ENCODE results near the gene ADARB2. TPM values are rescaled to one million over a fixed set of nuclear protein-coding genes. Genes with fewer than 3 reads are reported as not detected.

ADARB2 gene
- total RNA-seq, 1 donor from 2014 or later = 1.2 TPM

- no peak overlapping the region for H3K27ac ChIP-seq
- intact Hi-C loops (cut with DNase I) = no loop called here
- ATAC-seq = no peak
- no peak for DNase-seq
- H3K4me1 ChIP-seq = no peaks in the 10 kb centered on the region
- H3K4me3 ChIP-seq = no peak overlapping the region
- H3K36me3 ChIP-seq = no peaks in the 10 kb centered on the region
- no peaks in the 10 kb centered on the region for H3K27me3 ChIP-seq
- no peaks in the 10 kb centered on the region for H3K9me3 ChIP-seq
- TF ChIP-seq, protein P1, sequence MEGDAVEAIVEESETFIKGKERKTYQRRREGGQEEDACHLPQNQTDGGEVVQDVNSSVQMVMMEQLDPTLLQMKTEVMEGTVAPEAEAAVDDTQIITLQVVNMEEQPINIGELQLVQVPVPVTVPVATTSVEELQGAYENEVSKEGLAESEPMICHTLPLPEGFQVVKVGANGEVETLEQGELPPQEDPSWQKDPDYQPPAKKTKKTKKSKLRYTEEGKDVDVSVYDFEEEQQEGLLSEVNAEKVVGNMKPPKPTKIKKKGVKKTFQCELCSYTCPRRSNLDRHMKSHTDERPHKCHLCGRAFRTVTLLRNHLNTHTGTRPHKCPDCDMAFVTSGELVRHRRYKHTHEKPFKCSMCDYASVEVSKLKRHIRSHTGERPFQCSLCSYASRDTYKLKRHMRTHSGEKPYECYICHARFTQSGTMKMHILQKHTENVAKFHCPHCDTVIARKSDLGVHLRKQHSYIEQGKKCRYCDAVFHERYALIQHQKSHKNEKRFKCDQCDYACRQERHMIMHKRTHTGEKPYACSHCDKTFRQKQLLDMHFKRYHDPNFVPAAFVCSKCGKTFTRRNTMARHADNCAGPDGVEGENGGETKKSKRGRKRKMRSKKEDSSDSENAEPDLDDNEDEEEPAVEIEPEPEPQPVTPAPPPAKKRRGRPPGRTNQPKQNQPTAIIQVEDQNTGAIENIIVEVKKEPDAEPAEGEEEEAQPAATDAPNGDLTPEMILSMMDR (IDR thresholded peaks at IDR 0.05) = no peak
Measured at GRCh38 chr10:1411451-1411850, 325.9 kb downstream of the ADARB2 start.

DNA sequence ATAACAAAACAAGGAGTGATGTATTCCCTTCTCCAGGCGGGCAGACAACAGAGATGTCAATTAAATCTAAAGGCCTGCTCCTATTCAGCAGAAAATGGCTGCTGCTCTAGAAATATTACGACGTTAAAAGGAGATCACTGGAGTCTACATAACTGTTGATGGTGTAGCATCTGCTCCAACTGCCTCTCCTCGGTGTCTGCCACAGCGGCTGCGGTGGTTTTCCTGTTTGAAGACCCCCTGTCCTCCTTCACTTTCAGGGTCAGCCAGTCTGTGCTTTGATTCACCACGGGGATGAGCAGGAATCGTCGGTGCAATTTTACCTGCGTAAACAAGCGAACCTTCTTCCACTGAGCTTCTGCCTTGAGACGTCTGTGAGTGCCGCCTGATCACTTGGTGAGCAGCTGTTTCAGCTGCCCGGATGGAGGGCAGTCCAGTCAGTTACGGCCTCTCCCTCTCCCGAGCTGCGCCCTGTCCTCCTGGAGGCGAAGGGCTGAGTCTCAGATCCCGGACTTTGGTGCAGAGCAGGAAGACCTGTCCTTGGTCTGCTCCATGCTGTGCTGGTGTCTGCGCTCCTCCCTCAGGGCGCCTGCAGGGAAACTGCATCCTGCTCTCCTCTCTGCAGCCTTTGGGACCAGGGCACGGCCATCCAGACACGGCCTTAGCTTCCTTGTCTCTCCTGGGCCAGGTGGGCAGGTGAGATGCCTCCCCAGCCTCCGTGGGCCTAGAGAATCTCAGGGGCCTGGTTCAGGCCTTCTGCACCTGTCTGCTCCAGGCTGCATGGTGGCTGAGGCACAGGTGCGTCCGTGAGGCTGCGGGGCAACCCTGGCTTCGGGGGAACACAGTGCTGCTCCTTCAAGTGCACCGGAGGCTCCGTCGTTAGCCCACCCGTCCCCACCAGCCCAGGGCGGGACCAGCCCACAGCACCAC is 326.6 kb downstream of the ADARB2 start:
- intact Hi-C loops (cut with DNase I) = no loop called here
- Histone ChIP-seq H3K9me3 (no peaks in the 10 kb centered on the region), H3K36me3 (no peaks in the 10 kb centered on the region), H3K4me1 (no peaks in the 10 kb centered on the region), H3K27me3 (no peaks in the 10 kb centered on the region), H3K27ac (no peak overlapping the region), H3K4me3 (no peak overlapping the region)
- no peak for ATAC-seq
- DNase-seq = no peak
- TF ChIP-seq, protein P1 (IDR thresholded peaks at IDR 0.05) = no peak

GRCh38 chr10:1410032-1410431 is 327.3 kb downstream of the ADARB2 start:
- ATAC-seq (no peak), DNase-seq (no peak)
- no peaks in the 10 kb centered on the region for H3K27me3 ChIP-seq
- H3K27ac ChIP-seq = no peak overlapping the region
- TF ChIP-seq, protein P1 (IDR thresholded peaks at IDR 0.05) = no peak
- H3K4me3 ChIP-seq = no peak overlapping the region
- no peaks in the 10 kb centered on the region for H3K9me3 ChIP-seq
- H3K36me3 ChIP-seq = no peaks in the 10 kb centered on the region
- H3K4me1 ChIP-seq = no peaks in the 10 kb centered on the region
- intact Hi-C loops (cut with DNase I) = no loop called here

GRCh38 chr10:1409392-1409791 is 327.9 kb downstream of the ADARB2 start:
- no peak overlapping the region for H3K27ac ChIP-seq
- H3K36me3 ChIP-seq = no peaks in the 10 kb centered on the region
- H3K4me1 ChIP-seq = no peaks in the 10 kb centered on the region
- H3K9me3 ChIP-seq = no peaks in the 10 kb centered on the region
- DNase-seq (no peak), ATAC-seq (no peak)
- intact Hi-C loops (cut with DNase I) = no loop called here
- no peaks in the 10 kb centered on the region for H3K27me3 ChIP-seq
- H3K4me3 ChIP-seq = no peak overlapping the region
- TF ChIP-seq, protein P1 (IDR thresholded peaks at IDR 0.05) = no peak

DNA sequence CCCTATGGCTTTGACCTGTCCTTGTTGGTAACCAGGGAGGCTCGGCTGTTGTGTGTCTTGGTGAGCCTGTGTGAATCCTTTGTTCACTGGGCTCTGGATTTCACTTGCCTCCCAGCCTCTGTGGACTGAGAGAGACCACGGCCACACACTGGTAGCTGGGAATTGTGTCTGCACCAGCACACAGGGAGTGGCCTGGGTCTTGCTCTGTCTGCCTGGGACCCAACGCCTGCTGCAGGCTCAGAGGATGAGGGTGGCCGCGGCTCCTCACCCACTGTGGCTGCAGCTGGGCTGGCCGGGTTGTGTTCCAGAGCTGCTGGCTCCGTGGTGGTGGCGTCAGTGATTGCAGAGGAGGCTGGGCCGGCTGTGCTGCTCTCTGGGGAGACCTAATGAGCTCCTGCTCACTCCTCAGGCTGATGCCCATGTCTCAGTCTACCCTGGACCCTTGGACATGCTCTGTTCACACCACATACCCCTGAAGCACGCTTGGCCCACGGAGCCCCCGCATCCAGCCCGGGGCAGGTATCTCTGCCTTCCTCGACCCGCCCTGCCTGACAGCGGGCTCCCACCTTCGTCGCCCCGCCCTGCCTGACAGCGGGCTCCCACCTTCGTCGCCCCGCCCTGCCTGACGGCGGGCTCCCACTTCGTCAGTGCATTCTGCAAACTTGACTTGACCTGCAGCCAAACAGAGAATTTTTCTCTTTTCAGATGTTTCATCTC is 328.5 kb downstream of the ADARB2 start:
- no peaks in the 10 kb centered on the region for H3K9me3 ChIP-seq
- no peaks in the 10 kb centered on the region for H3K4me1 ChIP-seq
- H3K4me3 ChIP-seq = no peak overlapping the region
- no peaks in the 10 kb centered on the region for H3K27me3 ChIP-seq
- intact Hi-C loops (cut with DNase I) = no loop called here
- H3K36me3 ChIP-seq = no peaks in the 10 kb centered on the region
- no peak for DNase-seq
- TF ChIP-seq, protein P1 (IDR thresholded peaks at IDR 0.05) = no peak
- H3K27ac ChIP-seq = no peak overlapping the region
- ATAC-seq = no peak
